Stomach smooth muscle (tissue), 2 donors: ENCODE results near the gene ETV3L.

Source experiments
- H3K27ac ChIP-seq: one replicate; pipeline ENCODE4 v1.7.0; 2013; ENCODE audit warnings: mild to moderate bottlenecking, low read length, inconsistent platforms
- H3K27me3 ChIP-seq, 2 donors: one replicate each; pipeline ENCODE4 v1.7.0; 2013; ENCODE audit warnings: low read length in 2 of 2; ENCODE audit not compliant: insufficient read depth in 2 of 2, control insufficient read depth in 1 of 2
- H3K36me3 ChIP-seq, 2 donors: one replicate each; pipeline ENCODE4 v1.7.0; 2013; ENCODE audit warnings: low read length in 2 of 2; ENCODE audit not compliant: control insufficient read depth in 2 of 2, insufficient read depth in 2 of 2
- H3K4me1 ChIP-seq: one replicate; pipeline ENCODE4 v1.7.0; 2013; ENCODE audit warnings: low read length; ENCODE audit not compliant: control insufficient read depth, insufficient read depth
- H3K4me3 ChIP-seq, 2 donors: one replicate each; pipeline ENCODE4 v1.7.0; 2013; ENCODE audit warnings: low read length in 2 of 2
- H3K9ac ChIP-seq, 2 donors: one replicate each; pipeline ENCODE4 v1.7.0; 2013; ENCODE audit warnings: low read length in 2 of 2, mild to moderate bottlenecking in 1 of 2
- H3K9me3 ChIP-seq, 2 donors: one replicate each; pipeline ENCODE4 v1.7.0; 2013; ENCODE audit warnings: low read length in 2 of 2; ENCODE audit not compliant: control insufficient read depth in 2 of 2
- donor health status: healthy.
- donor health status: Pancreatic carcinoma.

ETV3L gene

GRCh38 chr1:157132111-157132510, 32.5 kb upstream of the ETV3L start:
- Histone ChIP-seq H3K4me1 (peaks cover 6% of the 10 kb centered on the region), H3K9me3 (no peaks in the 10 kb centered on the region), H3K27me3 (no peaks in the 10 kb centered on the region), H3K36me3 (peaks cover 51 to 58% of the 10 kb centered on the region in 2 donors), H3K9ac (no peak overlapping the region), H3K27ac (no peak overlapping the region), H3K4me3 (no peak overlapping the region)

- no peaks in the 10 kb centered on the region for H3K9me3 ChIP-seq
- peaks cover 51 to 58% of the 10 kb centered on the region in 2 donors for H3K36me3 ChIP-seq
- H3K27me3 ChIP-seq, result no peaks in the 10 kb centered on the region
- H3K9ac ChIP-seq, result no peak overlapping the region
- H3K4me3 ChIP-seq, result no peak overlapping the region
- H3K4me1 ChIP-seq, result no peaks in the 10 kb centered on the region
- H3K27ac ChIP-seq, result no peak overlapping the region
Observed at GRCh38 chr1:157131281-157131680, 31.7 kb upstream of the ETV3L start.

GRCh38 chr1:157124855-157125254, 25.2 kb upstream of the ETV3L start:
- Histone ChIP-seq H3K36me3 (peaks cover 35 to 37% of the 10 kb centered on the region in 2 donors), H3K9me3 (no peaks in the 10 kb centered on the region), H3K9ac (no peak overlapping the region), H3K4me3 (no peak overlapping the region), H3K27ac (no peak overlapping the region), H3K27me3 (no peaks in the 10 kb centered on the region), H3K4me1 (no peaks in the 10 kb centered on the region)

- H3K36me3 ChIP-seq, result peaks cover 14% of the 10 kb centered on the region in 2 donors
- H3K27me3 ChIP-seq, result peaks cover 0 to under 1% of the 10 kb centered on the region in 2 donors
Observed at GRCh38 chr1:157119448-157119847, 19.8 kb upstream of the ETV3L start.

GRCh38 chr1:157119008-157119407, 19.4 kb upstream of the ETV3L start:
- H3K4me1 ChIP-seq, result no peaks in the 10 kb centered on the region
- peaks cover 0 to 4% of the 10 kb centered on the region in 2 donors for H3K27me3 ChIP-seq
- no peak overlapping the region for H3K9ac ChIP-seq
- H3K36me3 ChIP-seq, result peaks cover 14% of the 10 kb centered on the region in 2 donors
- H3K4me3 ChIP-seq, result no peak overlapping the region
- H3K9me3 ChIP-seq, result no peaks in the 10 kb centered on the region
- no peak overlapping the region for H3K27ac ChIP-seq

More at GRCh38 chr1:157119448-157119847, 19.8 kb upstream of the ETV3L start:
- H3K4me1 ChIP-seq, result no peaks in the 10 kb centered on the region
- H3K9ac ChIP-seq, result no peak overlapping the region
- H3K27ac ChIP-seq, result no peak overlapping the region
- no peak overlapping the region for H3K4me3 ChIP-seq
- H3K9me3 ChIP-seq, result no peaks in the 10 kb centered on the region

- peaks cover 0 to 3% of the 10 kb centered on the region in 2 donors for H3K36me3 ChIP-seq
- no peak overlapping the region for H3K4me3 ChIP-seq
- no peaks in the 10 kb centered on the region for H3K4me1 ChIP-seq
- no peaks in the 10 kb centered on the region for H3K9me3 ChIP-seq
- H3K27me3 ChIP-seq, result peaks cover 0 to 6% of the 10 kb centered on the region in 2 donors
- H3K9ac ChIP-seq, result no peak overlapping the region
- no peak overlapping the region for H3K27ac ChIP-seq
Observed at GRCh38 chr1:157117527-157118057, 18.0 kb upstream of the ETV3L start.

GRCh38 chr1:157116737-157117103, 17.1 kb upstream of the ETV3L start:
- no peak overlapping the region for H3K27ac ChIP-seq
- no peaks in the 10 kb centered on the region for H3K9me3 ChIP-seq
- no peaks in the 10 kb centered on the region for H3K36me3 ChIP-seq
- no peak overlapping the region for H3K9ac ChIP-seq
- H3K27me3 ChIP-seq, result peaks cover 3 to 9% of the 10 kb centered on the region in 2 donors
- H3K4me1 ChIP-seq, result no peaks in the 10 kb centered on the region
- H3K4me3 ChIP-seq, result no peak overlapping the region

GRCh38 chr1:157115851-157116736, 16.5 kb upstream of the ETV3L start:
- Histone ChIP-seq H3K4me3 (no peak overlapping the region), H3K4me1 (no peaks in the 10 kb centered on the region), H3K27me3 (peaks cover 7 to 11% of the 10 kb centered on the region in 2 donors), H3K36me3 (no peaks in the 10 kb centered on the region), H3K9ac (no peak overlapping the region), H3K27ac (no peak overlapping the region), H3K9me3 (no peaks in the 10 kb centered on the region)

GRCh38 chr1:157115429-157115838, 15.8 kb upstream of the ETV3L start:
- Histone ChIP-seq H3K4me1 (no peaks in the 10 kb centered on the region), H3K27me3 (peaks cover 7 to 11% of the 10 kb centered on the region in 2 donors), H3K9me3 (no peaks in the 10 kb centered on the region), H3K27ac (no peak overlapping the region), H3K4me3 (no peak overlapping the region), H3K9ac (no peak overlapping the region), H3K36me3 (no peaks in the 10 kb centered on the region)

- Histone ChIP-seq H3K36me3 (no peaks in the 10 kb centered on the region), H3K4me3 (no peak overlapping the region), H3K9ac (no peak overlapping the region), H3K27me3 (peaks cover 10 to 18% of the 10 kb centered on the region in 2 donors), H3K27ac (no peak overlapping the region), H3K4me1 (no peaks in the 10 kb centered on the region), H3K9me3 (no peaks in the 10 kb centered on the region)
Observed at GRCh38 chr1:157114183-157115121, 14.8 kb upstream of the ETV3L start.
